Panc1 (cell line): ENCODE data around the gene AIG1.

ENCODE experiments used
- POLR2AphosphoS5 ChIP-seq: IDR thresholded peaks from 2 replicates; pipeline ENCODE4 v1.6.1; 2012; ENCODE audit warnings: mild to moderate bottlenecking, low read depth, low read length, moderate library complexity
- SIN3A ChIP-seq: IDR thresholded peaks from 2 replicates; pipeline ENCODE4 v1.6.1; 2012; ENCODE audit warnings: low read depth, mild to moderate bottlenecking, low read length, moderate library complexity, borderline replicate concordance; ENCODE audit not compliant: insufficient read depth
- TCF7L2 ChIP-seq: IDR thresholded peaks from 2 replicates; pipeline ENCODE4 v1.6.1; 2011; ENCODE audit warnings: mild to moderate bottlenecking, low read depth, low read length, inconsistent platforms
- TF ChIP-seq, protein P1 (sequence below): fragments of 450-650 bp; IDR thresholded peaks from 2 replicates; pipeline ENCODE4 v1.5.1; 2017; ENCODE audit warnings: mild to moderate bottlenecking
- TF ChIP-seq, protein P2 (sequence below), 2 experiments: IDR thresholded peaks; 2 replicates each; pipeline ENCODE4 v1.6.1; 2011 to 2012; ENCODE audit warnings: low read depth in 2 of 2, control low read depth in 1 of 2, low read length in 1 of 2, mild to moderate bottlenecking in 1 of 2, moderate library complexity in 1 of 2; ENCODE audit not compliant: insufficient read depth in 1 of 2

DNA sequence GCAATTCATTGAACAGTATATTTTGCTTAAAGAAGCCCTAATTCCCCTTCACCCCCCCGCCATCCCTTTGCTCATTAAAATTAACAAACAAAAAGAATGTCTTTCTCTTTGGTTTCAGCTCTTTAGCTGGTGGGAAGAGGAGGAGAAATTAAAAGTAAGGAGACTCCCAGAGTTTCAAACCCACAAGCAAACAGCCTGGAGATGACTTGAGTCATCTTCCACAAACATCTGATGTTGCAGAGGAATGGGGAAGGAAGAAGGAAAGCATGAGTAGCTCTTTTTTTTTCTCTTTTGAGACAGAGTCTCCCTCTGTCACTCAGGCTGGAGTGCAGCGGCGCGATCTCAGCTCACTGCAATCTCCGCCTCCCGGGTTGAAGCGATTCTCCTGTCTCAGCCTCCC is 200.2 kb downstream of the AIG1 start:
- TF ChIP-seq, protein P1, sequence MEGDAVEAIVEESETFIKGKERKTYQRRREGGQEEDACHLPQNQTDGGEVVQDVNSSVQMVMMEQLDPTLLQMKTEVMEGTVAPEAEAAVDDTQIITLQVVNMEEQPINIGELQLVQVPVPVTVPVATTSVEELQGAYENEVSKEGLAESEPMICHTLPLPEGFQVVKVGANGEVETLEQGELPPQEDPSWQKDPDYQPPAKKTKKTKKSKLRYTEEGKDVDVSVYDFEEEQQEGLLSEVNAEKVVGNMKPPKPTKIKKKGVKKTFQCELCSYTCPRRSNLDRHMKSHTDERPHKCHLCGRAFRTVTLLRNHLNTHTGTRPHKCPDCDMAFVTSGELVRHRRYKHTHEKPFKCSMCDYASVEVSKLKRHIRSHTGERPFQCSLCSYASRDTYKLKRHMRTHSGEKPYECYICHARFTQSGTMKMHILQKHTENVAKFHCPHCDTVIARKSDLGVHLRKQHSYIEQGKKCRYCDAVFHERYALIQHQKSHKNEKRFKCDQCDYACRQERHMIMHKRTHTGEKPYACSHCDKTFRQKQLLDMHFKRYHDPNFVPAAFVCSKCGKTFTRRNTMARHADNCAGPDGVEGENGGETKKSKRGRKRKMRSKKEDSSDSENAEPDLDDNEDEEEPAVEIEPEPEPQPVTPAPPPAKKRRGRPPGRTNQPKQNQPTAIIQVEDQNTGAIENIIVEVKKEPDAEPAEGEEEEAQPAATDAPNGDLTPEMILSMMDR = no peak
- TF ChIP-seq, protein P2, sequence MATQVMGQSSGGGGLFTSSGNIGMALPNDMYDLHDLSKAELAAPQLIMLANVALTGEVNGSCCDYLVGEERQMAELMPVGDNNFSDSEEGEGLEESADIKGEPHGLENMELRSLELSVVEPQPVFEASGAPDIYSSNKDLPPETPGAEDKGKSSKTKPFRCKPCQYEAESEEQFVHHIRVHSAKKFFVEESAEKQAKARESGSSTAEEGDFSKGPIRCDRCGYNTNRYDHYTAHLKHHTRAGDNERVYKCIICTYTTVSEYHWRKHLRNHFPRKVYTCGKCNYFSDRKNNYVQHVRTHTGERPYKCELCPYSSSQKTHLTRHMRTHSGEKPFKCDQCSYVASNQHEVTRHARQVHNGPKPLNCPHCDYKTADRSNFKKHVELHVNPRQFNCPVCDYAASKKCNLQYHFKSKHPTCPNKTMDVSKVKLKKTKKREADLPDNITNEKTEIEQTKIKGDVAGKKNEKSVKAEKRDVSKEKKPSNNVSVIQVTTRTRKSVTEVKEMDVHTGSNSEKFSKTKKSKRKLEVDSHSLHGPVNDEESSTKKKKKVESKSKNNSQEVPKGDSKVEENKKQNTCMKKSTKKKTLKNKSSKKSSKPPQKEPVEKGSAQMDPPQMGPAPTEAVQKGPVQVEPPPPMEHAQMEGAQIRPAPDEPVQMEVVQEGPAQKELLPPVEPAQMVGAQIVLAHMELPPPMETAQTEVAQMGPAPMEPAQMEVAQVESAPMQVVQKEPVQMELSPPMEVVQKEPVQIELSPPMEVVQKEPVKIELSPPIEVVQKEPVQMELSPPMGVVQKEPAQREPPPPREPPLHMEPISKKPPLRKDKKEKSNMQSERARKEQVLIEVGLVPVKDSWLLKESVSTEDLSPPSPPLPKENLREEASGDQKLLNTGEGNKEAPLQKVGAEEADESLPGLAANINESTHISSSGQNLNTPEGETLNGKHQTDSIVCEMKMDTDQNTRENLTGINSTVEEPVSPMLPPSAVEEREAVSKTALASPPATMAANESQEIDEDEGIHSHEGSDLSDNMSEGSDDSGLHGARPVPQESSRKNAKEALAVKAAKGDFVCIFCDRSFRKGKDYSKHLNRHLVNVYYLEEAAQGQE (IDR thresholded peaks at IDR 0.05; ENCODE audit: insufficient read depth in 1 of 2, low read depth in 2 of 2, low read length in 1 of 2) = no peak
- TF ChIP-seq POLR2AphosphoS5 (no peak), SIN3A (no peak), TCF7L2 (no peak)
